Measurements from ENCODE around the gene CSH1.
A peak's percentile ranks its signal among the peaks of the same experiment; 100 is the strongest.
"Not testable (repeated sequence)": the region's sequence is repeated elsewhere in the genome, so short reads cannot be mapped to it uniquely, and the experiment has no call there.

The CSH1 gene

GRCh38 chr17:63907161-63907778 is 10.9 kb upstream of the CSH1 start:
- not testable (repeated sequence) for DNase-seq (ENCODE audit: insufficient read length, low spot score); FAIRE-seq

- DNase-seq (ENCODE audit: insufficient read length, low spot score); FAIRE-seq: not testable (repeated sequence)
Measured at GRCh38 chr17:63904796-63905195, 8.4 kb upstream of the CSH1 start.

- peak; percentile 31 for FAIRE-seq
- DNase-seq (ENCODE audit: insufficient read length, low spot score), result not testable (repeated sequence)
Measured at GRCh38 chr17:63903787-63904201, 7.4 kb upstream of the CSH1 start.

- FAIRE-seq; DNase-seq (ENCODE audit: insufficient read length, low spot score): not testable (repeated sequence)
Measured at GRCh38 chr17:63901971-63902370, 5.6 kb upstream of the CSH1 start.

GRCh38 chr17:63898899-63899798 is 2.8 kb upstream of the CSH1 start:
- DNase-seq (ENCODE audit: insufficient read length, low spot score); FAIRE-seq: not testable (repeated sequence)

GRCh38 chr17:63894821-63895220 is 1.6 kb downstream of the CSH1 start:
- not testable (repeated sequence) for DNase-seq (ENCODE audit: insufficient read length, low spot score)

GRCh38 chr17:63894021-63894420 is 2.4 kb downstream of the CSH1 start:
- not testable (repeated sequence) for FAIRE-seq; DNase-seq (ENCODE audit: insufficient read length, low spot score)

More at GRCh38 chr17:63894821-63895220, 1.6 kb downstream of the CSH1 start:
- not testable (repeated sequence) for FAIRE-seq

GRCh38 chr17:63892316-63893037 is 3.9 kb downstream of the CSH1 start:
- not testable (repeated sequence) for FAIRE-seq; DNase-seq (ENCODE audit: insufficient read length, low spot score)

GRCh38 chr17:63889026-63889848 is 7.1 kb downstream of the CSH1 start:
- DNase-seq (ENCODE audit: insufficient read length, low spot score), result not testable (repeated sequence)
- FAIRE-seq, result peak; percentile 79

GRCh38 chr17:63885119-63885518 is 11.3 kb downstream of the CSH1 start:
- not testable (repeated sequence) for DNase-seq (ENCODE audit: insufficient read length, low spot score); FAIRE-seq

GRCh38 chr17:63882626-63883126 is 13.7 kb downstream of the CSH1 start:
- not testable (repeated sequence) for DNase-seq (ENCODE audit: insufficient read length, low spot score); FAIRE-seq

- FAIRE-seq (peak; percentile 56), DNase-seq (ENCODE audit: insufficient read length, low spot score) (peak; percentile 71)
Measured at GRCh38 chr17:63881935-63882601, 14.3 kb downstream of the CSH1 start, which contains the start of gene GH2. Gene GH2 (minus strand): TSS chr17:63881944. CDS start chr17:63881801, 143 bp downstream.

GRCh38 chr17:63881337-63881736 is 15.0 kb downstream of the CSH1 start:
- FAIRE-seq; DNase-seq (ENCODE audit: insufficient read length, low spot score): not testable (repeated sequence)

GRCh38 chr17:63880706-63881105 is 15.7 kb downstream of the CSH1 start:
- no peak for FAIRE-seq

GRCh38 chr17:63878413-63878812 is 18.0 kb downstream of the CSH1 start:
- not testable (repeated sequence) for DNase-seq (ENCODE audit: insufficient read length, low spot score); FAIRE-seq

More at GRCh38 chr17:63880706-63881105, 15.7 kb downstream of the CSH1 start:
- no peak for DNase-seq (ENCODE audit: insufficient read length, low spot score)

GRCh38 chr17:63874693-63875092 is 21.7 kb downstream of the CSH1 start:
- not testable (repeated sequence) for FAIRE-seq; DNase-seq (ENCODE audit: insufficient read length, low spot score)

- FAIRE-seq; DNase-seq (ENCODE audit: insufficient read length, low spot score): not testable (repeated sequence)
Measured at GRCh38 chr17:63874061-63874626, 22.2 kb downstream of the CSH1 start.

- not testable (repeated sequence) for DNase-seq (ENCODE audit: insufficient read length, low spot score); FAIRE-seq
Measured at GRCh38 chr17:63873577-63873976, 22.8 kb downstream of the CSH1 start, which contains the start of gene CSH2. Gene CSH2 (minus strand): TSS chr17:63873677. CDS start chr17:63873614, 63 bp downstream.
